H1 (cell line): ENCODE measurements around the gene SEC16A. TPM values are rescaled to one million over a fixed set of nuclear protein-coding genes. Genes with fewer than 3 reads are reported as not detected.

Experiments
- CTCF ChIA-PET: fragments of 300-600 bp; sonication (Branson Sonifier 250); formaldehyde crosslinking; loops from one replicate; lab custom pipeline; 2021; ENCODE audit not compliant: partially characterized antibody; lab: Charles Lee
- POLR2A ChIA-PET: fragments of 300-600 bp; sonication (Branson Sonifier 250); formaldehyde crosslinking; loops from one replicate; lab custom pipeline; 2021; ENCODE audit warnings: inconsistent platforms; ENCODE audit not compliant: partially characterized antibody; lab: Charles Lee
- DNase-seq, 2 experiments: peaks; one replicate each; pipeline versions ENCODE4 v3.0.0 to v3.0.0-alpha.2; 2010 to 2022; ENCODE audit warnings: low spot score in 2 of 2, low read depth in 1 of 2, mixed read lengths in 1 of 2
- FAIRE-seq: peaks from 2 replicates; lab custom pipeline; 2011; peaks lifted over from hg19 to GRCh38; lab: Jason Lieb, UNC
- H2AFZ ChIP-seq: 2 replicates; pipeline ENCODE4 v1.8.1; 2012; ENCODE audit warnings: low read length, inconsistent platforms
- H2AK5ac ChIP-seq: 2 replicates; pipeline ENCODE4 v1.6.1; 2013; ENCODE audit warnings: low read depth, low read length
- H2BK120ac ChIP-seq: replicated peaks from 2 replicates; pipeline ENCODE3; 2013; ENCODE audit warnings: low read depth, low read length, inconsistent platforms
- H2BK12ac ChIP-seq: 2 replicates; pipeline ENCODE4 v1.6.1; 2013; ENCODE audit warnings: low read depth, low read length
- H2BK15ac ChIP-seq: 2 replicates; pipeline ENCODE4 v1.6.1; 2013; ENCODE audit warnings: low read length
- H2BK20ac ChIP-seq: 2 replicates; pipeline ENCODE4 v1.6.1; 2013; ENCODE audit warnings: low read length
- H2BK5ac ChIP-seq: 2 replicates; pipeline ENCODE4 v1.6.1; 2013; ENCODE audit warnings: low read depth, low read length
- H3K14ac ChIP-seq: 2 replicates; pipeline ENCODE4 v1.6.1; 2013; ENCODE audit warnings: inconsistent platforms; ENCODE audit not compliant: insufficient read length
- H3K18ac ChIP-seq: 2 replicates; pipeline ENCODE4 v1.6.1; 2013; ENCODE audit warnings: low read length; ENCODE audit errors: extremely low read depth
- H3K23ac ChIP-seq: 2 replicates; pipeline ENCODE4 v1.6.1; 2013; ENCODE audit warnings: inconsistent platforms; ENCODE audit not compliant: insufficient read length
- H3K23me2 ChIP-seq: 2 replicates; pipeline ENCODE4 v1.6.1; 2013; ENCODE audit warnings: low read depth, low read length
- H3K27ac ChIP-seq: 2 replicates; pipeline ENCODE4 v1.6.1; 2011; ENCODE audit warnings: low read depth, low read length, inconsistent platforms
- H3K27me3 ChIP-seq, 4 experiments: replicated peaks in 1 of 4; 1 replicate in 1 of 4; 2 replicates in 3 of 4; pipeline versions ENCODE4 v1.6.1 to v1.8.1; 2011 to 2013; ENCODE audit warnings: low read length in 3 of 4, mild to moderate bottlenecking in 3 of 4, inconsistent platforms in 2 of 4, mixed read lengths in 2 of 4, moderate library complexity in 1 of 4; ENCODE audit not compliant: control insufficient read depth in 3 of 4, insufficient read depth in 3 of 4; ENCODE audit errors: extremely low read depth in 1 of 4
- H3K36me3 ChIP-seq, 4 experiments: 2 replicates each; pipeline versions ENCODE4 v1.6.1 to v1.8.1; 2011 to 2013; ENCODE audit warnings: mild to moderate bottlenecking in 4 of 4, low read length in 3 of 4, moderate library complexity in 2 of 4, control low read depth in 1 of 4, inconsistent platforms in 1 of 4; ENCODE audit not compliant: insufficient read depth in 4 of 4, control insufficient read depth in 2 of 4
- H3K4ac ChIP-seq: replicated peaks from 2 replicates; pipeline ENCODE3; 2013; ENCODE audit warnings: low read length, low read depth, mixed read lengths, inconsistent platforms; ENCODE audit not compliant: insufficient read length
- H3K4me1 ChIP-seq, 4 experiments: replicated peaks in 1 of 4; 1 replicate in 1 of 4; 2 replicates in 3 of 4; pipeline versions ENCODE4 v1.6.1 to v1.8.1; 2011 to 2013; ENCODE audit warnings: low read length in 3 of 4, inconsistent platforms in 2 of 4, mixed read lengths in 1 of 4; ENCODE audit not compliant: insufficient read depth in 4 of 4, control insufficient read depth in 3 of 4
- H3K4me2 ChIP-seq, 2 experiments: 2 replicates each; pipeline versions ENCODE4 v1.6.1 to v1.8.1; 2011 to 2013; ENCODE audit warnings: low read depth in 2 of 2, low read length in 2 of 2, control low read depth in 1 of 2, inconsistent platforms in 1 of 2, mild to moderate bottlenecking in 1 of 2; ENCODE audit not compliant: insufficient read depth in 1 of 2
- H3K4me3 ChIP-seq, 4 experiments: fragments of 200-600, 300-600 bp in 1 of 4; sonication (generic), shearing (Covaris generic), sonication (Bioruptor Twin) in 1 of 4; 2 replicates each; pipeline versions ENCODE4 v1.5.1 to v1.8.1; 2011 to 2016; ENCODE audit warnings: low read length in 4 of 4, low read depth in 3 of 4, control low read depth in 2 of 4, inconsistent platforms in 2 of 4, mild to moderate bottlenecking in 2 of 4, mixed read lengths in 1 of 4, moderate library complexity in 1 of 4; ENCODE audit not compliant: insufficient read depth in 2 of 4; ENCODE audit errors: extremely low read depth in 1 of 4
- H3K56ac ChIP-seq: replicated peaks from 2 replicates; pipeline ENCODE3; 2013; ENCODE audit warnings: low read depth, mild to moderate bottlenecking, mixed read lengths, low read length, inconsistent platforms; ENCODE audit not compliant: insufficient read length
- H3K79me1 ChIP-seq: 2 replicates; pipeline ENCODE4 v1.6.1; 2013; ENCODE audit warnings: low read depth, low read length, control low read depth
- H3K79me2 ChIP-seq, 2 experiments: 2 replicates each; pipeline versions ENCODE4 v1.6.1 to v1.8.1; 2012 to 2013; ENCODE audit warnings: low read length in 2 of 2, mild to moderate bottlenecking in 2 of 2, inconsistent platforms in 1 of 2; ENCODE audit not compliant: insufficient read depth in 2 of 2, control insufficient read depth in 1 of 2
- H3K9ac ChIP-seq, 4 experiments: replicated peaks in 1 of 4; 1 replicate in 1 of 4; 2 replicates in 3 of 4; pipeline versions ENCODE4 v1.6.1 to v1.8.1; 2011 to 2013; ENCODE audit warnings: low read depth in 3 of 4, low read length in 3 of 4, control low read depth in 2 of 4, mild to moderate bottlenecking in 2 of 4, moderate library complexity in 2 of 4, inconsistent platforms in 1 of 4; ENCODE audit errors: extremely low read depth in 1 of 4
- H3K9me3 ChIP-seq, 2 experiments: 2 replicates each; pipeline versions ENCODE4 v1.6.1 to v1.8.1; 2012 to 2013; ENCODE audit warnings: mild to moderate bottlenecking in 2 of 2, moderate library complexity in 2 of 2, control low read depth in 1 of 2, inconsistent platforms in 1 of 2, low read depth in 1 of 2, low read length in 1 of 2, mixed read lengths in 1 of 2; ENCODE audit not compliant: insufficient read depth in 2 of 2
- H4K20me1 ChIP-seq, 2 experiments: replicated peaks in 1 of 2; 2 replicates each; pipeline versions ENCODE3 to v1.8.1; 2011 to 2013; ENCODE audit warnings: inconsistent platforms in 2 of 2, low read length in 2 of 2, mild to moderate bottlenecking in 1 of 2; ENCODE audit not compliant: insufficient read depth in 2 of 2, control insufficient read depth in 1 of 2
- H4K5ac ChIP-seq: 2 replicates; pipeline ENCODE4 v1.6.1; 2013; ENCODE audit warnings: low read length, low read depth, mixed read lengths, inconsistent platforms; ENCODE audit not compliant: insufficient read length
- H4K8ac ChIP-seq: 2 replicates; pipeline ENCODE4 v1.8.0; 2013; ENCODE audit warnings: mild to moderate bottlenecking, moderate library complexity, low read length, inconsistent platforms; ENCODE audit not compliant: insufficient read depth; ENCODE audit errors: extremely low read depth
- H4K91ac ChIP-seq: replicated peaks from 2 replicates; pipeline ENCODE3; 2013; ENCODE audit warnings: low read length, mixed read lengths, inconsistent platforms; ENCODE audit not compliant: insufficient read length
- EP300 ChIP-seq, 2 experiments: IDR thresholded peaks; 1 replicate in 1 of 2; 2 replicates in 1 of 2; pipeline ENCODE4 v1.6.1; 2011 to 2012; ENCODE audit warnings: low read depth in 2 of 2, low read length in 2 of 2, mild to moderate bottlenecking in 2 of 2, borderline replicate concordance in 1 of 2, inconsistent platforms in 1 of 2, moderate library complexity in 1 of 2
- JUND ChIP-seq: IDR thresholded peaks from 2 replicates; pipeline ENCODE4 v1.6.1; 2011; ENCODE audit warnings: mild to moderate bottlenecking, improper control_type of control experiment, low read length
- NRF1 ChIP-seq: IDR thresholded peaks from 2 replicates; pipeline ENCODE4 v1.6.1; 2011; ENCODE audit warnings: mild to moderate bottlenecking, low read depth, low read length, improper control_type of control experiment
- ZNF274 ChIP-seq: IDR thresholded peaks from 2 replicates; pipeline ENCODE4 v1.7.0; 2012; ENCODE audit warnings: low read length, borderline replicate concordance; ENCODE audit errors: extremely low read depth
- WGBS, 2 experiments: shearing (Covaris generic) in 1 of 2; methylation state at CpG; one replicate each; pipeline versions ENCODE4 v1.1.6 to v1.1.7; 2013 to 2015; ENCODE audit warnings: low lambda C conversion rate in 2 of 2, mixed read lengths in 2 of 2, inconsistent platforms in 1 of 2, low coverage in 1 of 2, missing lambda C conversion rate in 1 of 2; ENCODE audit not compliant: insufficient replicate concordance in 2 of 2, insufficient coverage in 1 of 2, insufficient read length in 1 of 2; ENCODE audit errors: extremely low coverage in 1 of 2, missing lambda C conversion rate in 1 of 2; 5-methylcytosine and 5-hydroxymethylcytosine counted together
- polyA plus RNA-seq, 7 experiments: library from polyadenylated mRNA; depleted of rRNA in 3 of 7; stranded (reverse) in 5 of 7; unstranded in 2 of 7; fragments of >200 nt in 5 of 7; fragments of 200-250 nt in 2 of 7; gene quantifications; 1 replicate in 5 of 7; 2 replicates in 1 of 7; 4 replicates in 1 of 7; pipeline versions ENCODE4 v1.2.1 to v1.2.3, GENCODE V29; 2011 to 2013; ENCODE audit warnings: missing spikeins in 2 of 7, mixed read lengths in 2 of 7
- total RNA-seq: library from RNA; stranded (reverse); fragmentation: NEBNext Ultra II Directional; extraction: Animal tissue kit (Norgen Biotek cat#: 25700); gene quantifications from 2 replicates; pipeline ENCODE4 v1.2.1, GENCODE V29; 2021

The SEC16A gene
- total and polyA plus RNA-seq, 2 of the 8 experiments (the other 6 are each of a cell fraction or from before 2014, with no cell fraction given): 21.6 to 49.0 TPM

DNA sequence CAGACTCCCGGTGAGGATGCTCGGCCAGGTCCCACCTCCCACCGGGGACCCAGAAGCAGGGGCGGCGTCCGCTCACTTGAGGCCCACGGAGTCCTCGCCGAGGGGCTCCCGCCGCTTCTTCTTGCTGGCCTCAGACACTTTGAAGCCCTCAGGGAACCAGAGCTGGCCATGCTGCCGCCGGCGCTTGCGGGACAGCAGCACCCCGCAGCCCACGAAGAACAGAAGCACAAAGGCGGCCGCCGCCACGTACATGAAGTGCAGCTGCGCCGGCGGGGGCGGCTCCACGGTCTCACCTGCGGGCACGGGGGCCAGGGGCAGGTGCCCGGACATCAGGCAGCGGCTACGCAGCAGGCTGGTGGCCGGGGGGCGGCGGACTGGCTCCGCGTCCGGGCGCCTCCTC, 19.4 kb upstream of the SEC16A start:
- Histone ChIP-seq H3K4me2 (no peak overlapping the region), H3K18ac (no peak overlapping the region), H3K23me2 (no peaks in the 10 kb centered on the region), H3K4me3 (no peak overlapping the region), H3K79me2 (no peaks in the 10 kb centered on the region), H3K79me1 (no peaks in the 10 kb centered on the region), H3K36me3 (peaks cover 14 to 88% (median 40%) of the 10 kb centered on the region in 4 experiments; a peak in 7 of 8 replicates), H3K23ac (no peak overlapping the region), H2BK12ac (no peak overlapping the region), H3K9ac (no peak overlapping the region), H2BK5ac (no peak overlapping the region), H4K8ac (no peak overlapping the region), H3K4me1 (no peaks in the 10 kb centered on the region), H2BK15ac (no peak overlapping the region), H2BK120ac (no peak overlapping the region), H2BK20ac (no peak overlapping the region), H3K27ac (no peak overlapping the region), H4K5ac (no peak overlapping the region), H2AFZ (no peak overlapping the region), H4K20me1 (peaks cover 0 to 23% of the 10 kb centered on the region in 2 experiments), H3K4ac (no peak overlapping the region), H3K9me3 (no peaks in the 10 kb centered on the region), H4K91ac (no peak overlapping the region), H3K27me3 (no peaks in the 10 kb centered on the region), H3K14ac (no peak overlapping the region), H3K56ac (no peak overlapping the region), H2AK5ac (no peak overlapping the region)
- POLR2A ChIA-PET: interaction anchor here (1.0 kb wide), 2 partner anchors 9 to 18 kb away, joined by 3 read pairs; no protein-coding TSS in a partner anchor
- DNase-seq (no peak), FAIRE-seq (no peak)
- CTCF ChIA-PET: interaction anchor here (0.7 to 4.8 kb wide), 5 partner anchors 14 to 26 kb away, joined by 3 to 47 read pairs (median 3); no protein-coding TSS in a partner anchor
- TF ChIP-seq NRF1 (no peak), EP300 (IDR thresholded peaks at IDR 0.05; ENCODE audit: borderline replicate concordance in 1 of 2, low read depth in 2 of 2, low read length in 2 of 2) (no peak), JUND (no peak), ZNF274 (no peak)
- 93% methylated on average over 22 of the region's 38 CpGs; no CpG with 5 or more reads in 1 of the 2 experiments for WGBS, 2 experiments
